GM19193 (cell line): ENCODE data around the gene SYF2.

Experiments used
- POLR2A ChIP-seq: IDR thresholded peaks from 4 replicates; pipeline ENCODE4 v1.6.1; 2011; ENCODE audit not compliant: insufficient read depth, insufficient read length; ENCODE audit errors: extremely low read depth

SYF2 gene

DNA sequence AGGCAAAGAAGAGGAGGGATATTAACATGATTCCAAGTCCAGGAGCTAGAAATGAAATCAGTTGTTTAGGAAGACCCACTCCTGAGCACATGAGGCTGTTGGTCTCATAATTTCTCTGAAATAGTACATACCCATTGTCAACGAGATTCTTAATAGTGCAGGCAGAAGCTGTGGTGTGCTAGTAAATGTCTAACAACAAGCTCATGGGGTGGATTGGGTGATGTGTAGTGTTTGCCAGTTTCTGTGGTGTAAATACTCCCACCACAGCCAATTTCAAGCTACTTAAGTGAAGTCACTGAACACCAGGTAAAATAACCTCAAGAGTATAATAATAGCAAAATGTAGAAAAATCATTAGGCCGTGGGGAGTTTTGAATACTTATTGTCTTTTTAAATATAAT is 42.0 kb downstream of the SYF2 start:
- TF ChIP-seq POLR2A = no peak

DNA sequence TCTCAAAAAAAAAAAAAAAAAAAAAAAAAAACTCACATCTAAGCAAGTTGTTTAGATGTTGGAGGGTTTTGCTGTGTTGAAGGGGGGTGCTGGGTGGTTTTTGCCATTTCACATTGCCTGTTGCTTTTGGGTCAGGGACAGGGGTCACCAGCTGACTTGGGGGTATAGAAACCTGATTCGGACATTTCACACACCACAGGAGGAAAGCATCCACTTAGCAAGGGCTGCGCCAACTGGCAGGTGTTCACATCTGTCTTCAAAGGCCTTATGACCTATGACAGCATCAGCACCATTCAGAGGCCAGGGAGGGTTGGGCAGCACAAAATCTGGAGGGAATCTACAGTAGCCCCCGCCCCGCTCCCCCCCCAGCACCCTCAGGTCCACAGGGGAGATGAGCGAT is 45.2 kb downstream of the SYF2 start:
- TF ChIP-seq POLR2A = no peak

DNA sequence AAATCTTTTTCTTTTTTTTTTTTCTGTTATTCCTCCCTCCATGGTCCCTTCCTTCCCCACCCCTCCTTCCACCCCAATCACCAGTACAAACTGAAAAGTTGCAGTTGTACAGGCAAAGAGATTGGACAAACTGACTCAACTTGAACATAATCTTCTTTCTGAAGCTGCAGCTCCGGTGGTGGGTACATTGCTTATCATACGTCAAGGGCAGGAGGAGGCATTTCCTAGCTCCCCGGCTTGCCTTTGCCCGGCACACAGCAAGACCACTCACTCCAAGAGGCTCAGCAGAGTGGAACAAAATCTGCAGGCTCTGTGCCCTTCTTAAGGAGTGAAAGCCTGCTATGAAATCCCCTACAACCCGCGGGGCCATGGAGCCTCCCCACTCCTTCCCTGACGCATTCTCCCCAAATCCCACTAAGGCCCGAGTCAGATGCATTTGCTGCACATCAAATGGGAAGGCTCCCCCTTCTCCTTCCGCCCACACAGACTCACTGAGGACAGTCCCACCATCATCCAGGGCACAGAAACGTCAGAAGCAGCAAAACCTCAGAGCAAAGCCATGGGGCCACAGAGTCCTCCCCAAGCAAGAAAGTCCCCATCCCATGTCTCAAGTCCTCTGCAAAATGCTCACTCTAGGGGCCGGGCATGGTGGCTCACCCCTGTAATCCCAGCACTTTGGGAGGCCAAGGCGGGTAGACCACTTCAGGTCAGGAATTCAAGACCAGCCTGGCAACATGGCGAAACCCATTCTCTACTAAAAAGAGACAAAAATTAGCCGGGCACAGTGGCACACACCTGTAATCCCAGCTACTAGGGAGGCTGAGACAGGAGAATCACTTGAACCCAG is 45.9 kb downstream of the SYF2 start:
- TF ChIP-seq POLR2A = no peak

DNA sequence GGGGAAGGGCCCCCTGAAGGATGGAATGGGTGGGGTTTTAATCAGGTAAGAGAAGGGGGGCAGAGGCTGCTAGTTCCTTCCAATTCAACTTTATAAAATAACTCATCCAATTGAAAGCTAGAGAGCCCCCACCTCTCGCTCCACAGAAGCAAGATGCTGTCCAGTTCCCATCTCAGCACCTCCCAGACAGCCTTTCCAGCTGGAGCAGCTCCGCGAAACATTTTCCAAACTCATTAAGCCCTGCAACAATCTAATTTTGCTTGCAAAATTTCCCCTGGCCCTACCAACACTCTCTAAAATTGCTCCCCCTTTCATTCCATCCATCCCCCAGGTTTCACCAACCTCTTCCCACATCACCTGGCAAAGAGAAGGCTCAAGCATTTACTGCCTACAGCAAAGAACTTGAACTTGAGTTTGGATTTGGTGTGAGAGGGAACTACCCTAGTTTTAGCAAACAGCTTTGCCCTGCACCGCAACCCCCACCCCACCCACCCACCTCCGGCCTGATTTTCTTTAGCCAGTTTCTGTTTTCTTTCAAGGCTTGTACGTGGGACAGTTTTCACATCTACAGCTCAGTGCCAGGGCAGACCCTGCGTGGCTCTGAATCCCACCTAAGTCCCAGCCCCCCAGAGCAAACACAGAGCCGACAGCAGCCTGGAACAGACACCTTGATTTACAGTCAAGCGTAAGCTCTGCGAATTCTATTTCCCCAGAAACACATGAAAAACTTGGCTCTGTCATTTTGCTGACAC is 46.7 kb downstream of the SYF2 start:
- TF ChIP-seq POLR2A = no peak

DNA sequence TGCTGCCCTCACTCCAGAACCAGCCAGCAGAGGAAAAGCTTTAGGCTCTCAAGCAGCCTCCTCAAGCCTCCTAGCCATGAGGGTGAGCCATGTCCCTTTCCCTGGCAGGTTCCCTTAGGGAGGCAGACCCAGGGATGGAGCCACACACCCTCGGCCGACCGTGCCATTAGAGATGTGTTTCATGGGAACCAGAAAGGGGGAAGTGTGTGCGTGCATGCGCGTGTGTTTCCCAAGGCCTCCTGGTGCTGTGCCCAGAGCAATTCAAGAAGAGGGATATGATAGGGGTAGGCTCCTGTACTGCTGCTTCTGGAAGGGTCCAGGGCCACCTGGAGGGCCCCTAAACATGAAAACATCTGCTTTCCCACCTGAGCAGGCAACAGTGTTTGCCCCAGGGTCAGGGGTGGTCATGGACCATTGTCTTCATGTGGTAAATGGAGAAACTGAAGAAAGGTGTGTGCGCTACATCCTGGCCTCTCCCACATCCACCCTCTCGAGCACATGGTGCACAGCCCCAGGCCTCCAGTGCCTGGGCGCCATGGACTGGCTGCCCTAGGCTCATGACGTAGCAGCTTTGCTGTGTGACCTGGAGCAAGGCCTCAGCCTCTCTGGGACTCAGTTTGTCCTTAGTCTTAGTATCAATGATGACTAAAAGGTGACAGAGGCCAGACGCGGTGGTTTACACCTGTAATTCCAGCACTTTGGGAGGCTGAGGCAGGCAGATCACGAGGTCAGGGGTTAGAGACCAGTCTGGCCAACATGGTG is 48.1 kb downstream of the SYF2 start:
- no peak for TF ChIP-seq POLR2A

DNA sequence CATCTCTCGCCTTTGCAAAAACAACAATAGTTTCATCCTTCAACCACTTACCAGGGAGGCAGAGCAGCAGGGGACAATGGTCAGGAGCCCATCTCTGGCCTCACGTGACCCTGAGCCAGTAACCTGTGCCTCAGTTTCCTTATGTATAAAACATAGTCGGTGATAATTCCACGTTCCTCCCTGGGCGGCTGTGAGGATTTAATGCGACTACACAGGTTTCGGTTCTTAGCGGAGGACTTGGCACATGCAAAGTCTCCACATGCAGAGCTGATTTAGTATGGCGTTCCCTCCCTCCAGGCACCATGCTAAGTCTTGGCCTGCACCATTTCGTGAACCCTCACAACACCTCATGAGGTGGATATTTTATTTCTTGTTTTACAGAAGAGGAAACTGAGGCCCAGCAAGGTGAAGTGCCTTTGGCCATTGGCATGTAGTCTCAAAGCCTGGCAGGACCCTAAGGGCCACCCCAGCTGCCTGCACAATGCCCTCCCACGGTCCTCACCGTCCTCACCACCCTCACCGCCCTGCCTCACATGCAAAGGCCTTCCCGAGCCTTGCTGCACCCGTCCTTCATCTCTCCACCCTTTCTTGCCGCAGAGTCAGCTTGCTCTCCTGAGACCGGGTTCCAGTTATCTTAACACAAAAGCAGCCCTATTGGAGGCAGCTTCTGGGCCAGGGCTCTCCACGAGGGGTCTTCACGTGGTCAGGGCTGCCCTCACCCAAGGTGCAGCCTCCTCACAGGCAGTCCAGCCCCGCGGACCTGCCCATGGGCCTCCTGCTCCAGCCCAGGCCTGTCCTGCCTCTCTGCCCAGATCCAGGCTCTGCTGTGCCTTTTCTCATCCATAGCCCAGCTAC is 48.9 kb downstream of the SYF2 start:
- TF ChIP-seq POLR2A = no peak

DNA sequence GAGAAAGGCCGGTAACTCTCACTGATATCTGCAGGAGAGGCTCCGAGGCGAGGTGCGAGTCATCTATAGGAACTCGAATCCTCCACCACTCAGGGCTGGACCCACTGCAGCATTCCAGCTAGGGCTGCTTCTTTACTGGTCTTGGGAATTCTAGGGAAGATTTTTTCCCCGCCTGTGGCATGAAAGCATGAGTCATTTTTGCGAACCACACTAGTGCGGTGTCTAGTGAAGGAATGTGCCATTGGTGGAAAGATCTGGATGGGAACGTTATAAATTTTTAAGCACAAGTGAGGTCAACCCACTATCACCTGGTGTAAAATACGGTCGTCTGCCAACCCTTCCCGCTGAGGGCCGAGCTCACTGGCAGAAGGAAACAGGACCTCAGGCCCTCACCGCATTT is 49.7 kb downstream of the SYF2 start:
- TF ChIP-seq POLR2A = no peak

DNA sequence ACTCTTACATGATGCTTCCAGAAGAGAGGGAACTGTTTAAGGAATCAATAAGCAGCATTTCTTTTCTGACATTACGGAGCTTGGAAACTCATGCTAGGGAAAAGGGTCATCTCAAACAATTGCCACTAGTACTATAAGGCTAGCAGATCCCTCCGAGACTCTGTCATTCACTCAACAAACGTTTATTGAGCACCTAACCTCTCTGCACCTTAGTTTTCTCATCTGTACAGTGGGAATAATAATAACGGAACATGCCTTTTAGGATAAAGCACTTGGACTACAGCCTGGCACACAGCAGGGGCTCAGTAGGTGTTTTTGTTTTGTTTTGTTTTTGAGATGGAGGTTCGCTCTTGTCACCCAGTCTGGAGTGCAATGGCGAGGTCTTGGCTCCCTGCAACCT is 51.3 kb downstream of the SYF2 start:
- TF ChIP-seq POLR2A = no peak

DNA sequence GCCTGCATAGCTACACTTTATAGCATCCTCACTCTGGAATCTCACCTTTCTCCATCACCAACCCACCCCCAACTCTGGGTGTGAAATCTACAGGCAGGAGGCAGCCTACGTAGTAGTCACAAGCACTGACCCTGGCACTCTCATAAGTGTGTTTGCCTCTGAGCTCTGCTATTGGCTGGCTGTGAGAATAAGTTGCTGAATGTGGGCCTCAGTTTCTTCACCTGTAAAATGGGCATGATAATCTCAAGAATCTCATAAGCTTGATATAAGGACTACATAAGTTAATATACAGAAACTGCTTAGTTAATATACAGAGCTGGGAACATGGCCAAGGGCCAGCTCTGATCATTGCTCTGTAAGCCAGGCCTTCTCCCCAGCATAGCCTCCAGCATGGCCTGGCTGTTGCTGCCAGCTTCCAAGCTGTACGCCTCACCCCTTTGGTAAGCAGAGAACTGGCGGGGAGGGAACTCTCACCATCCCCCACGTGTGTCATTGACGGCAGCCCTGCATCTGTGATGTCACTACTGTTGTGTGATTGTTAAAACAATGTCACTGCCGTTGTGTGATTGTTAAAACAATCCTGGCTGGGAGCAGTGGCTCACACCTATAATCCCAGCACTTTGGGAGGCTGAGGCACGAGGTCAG is 53.3 kb downstream of the SYF2 start:
- TF ChIP-seq POLR2A = no peak

DNA sequence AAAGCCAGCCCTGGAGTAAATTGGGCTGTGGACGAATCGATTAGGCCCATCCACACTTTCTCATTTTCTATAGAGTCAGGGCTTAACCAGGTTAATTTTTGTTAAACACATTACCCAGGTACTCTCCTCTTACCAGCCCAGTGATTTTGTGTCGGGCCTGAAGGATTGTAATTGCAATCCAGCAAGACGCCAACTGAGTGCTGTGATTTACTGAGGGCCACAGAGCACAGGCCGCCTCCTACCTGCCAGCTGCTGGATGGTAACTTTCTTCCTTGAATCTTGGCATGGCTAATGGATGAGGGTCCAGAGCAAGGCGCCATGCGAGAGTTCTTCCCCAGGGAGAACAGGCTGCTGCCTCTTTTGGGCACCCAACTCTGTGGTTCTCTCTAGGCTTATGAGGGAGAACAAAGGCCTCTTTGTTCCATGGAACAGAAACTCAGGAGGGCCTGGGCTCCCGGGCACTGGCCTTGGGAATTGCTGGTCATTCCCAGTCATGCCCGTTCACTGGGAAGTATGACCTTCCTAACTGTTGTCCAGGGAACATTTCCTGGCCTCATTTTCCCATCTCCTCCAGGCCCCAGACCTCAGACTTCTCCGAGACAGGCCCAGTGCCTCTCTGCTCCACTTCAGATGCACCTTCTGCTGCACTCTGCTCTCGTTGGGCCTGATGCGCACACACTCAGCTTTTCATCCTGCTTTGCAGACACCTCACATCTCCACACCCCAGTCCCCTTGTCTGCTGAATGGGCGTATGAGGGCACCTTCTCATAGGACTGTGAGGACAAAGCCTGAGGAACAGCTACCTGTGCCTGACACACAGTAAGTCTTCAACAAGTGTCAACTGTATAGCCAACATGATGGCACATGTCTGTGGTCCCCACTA is 57.3 kb downstream of the SYF2 start:
- TF ChIP-seq POLR2A = no peak

DNA sequence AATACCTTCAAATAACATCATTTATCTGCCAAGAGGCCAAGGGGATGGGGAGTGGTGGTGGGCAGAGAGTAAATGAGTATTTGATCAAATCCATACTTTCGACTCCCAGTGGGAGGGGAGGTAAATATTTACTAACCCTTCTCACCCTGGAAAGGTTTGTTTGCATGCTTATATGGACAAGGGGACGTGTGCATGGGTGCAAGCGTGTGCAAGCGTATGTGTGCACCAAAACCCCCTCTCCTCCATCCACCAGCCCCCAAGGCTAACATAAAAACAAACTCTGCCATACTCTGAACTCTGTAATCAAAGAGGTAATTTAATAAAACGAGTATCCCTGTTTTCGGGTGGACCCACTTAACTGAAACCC is 58.0 kb downstream of the SYF2 start:
- TF ChIP-seq POLR2A = no peak

DNA sequence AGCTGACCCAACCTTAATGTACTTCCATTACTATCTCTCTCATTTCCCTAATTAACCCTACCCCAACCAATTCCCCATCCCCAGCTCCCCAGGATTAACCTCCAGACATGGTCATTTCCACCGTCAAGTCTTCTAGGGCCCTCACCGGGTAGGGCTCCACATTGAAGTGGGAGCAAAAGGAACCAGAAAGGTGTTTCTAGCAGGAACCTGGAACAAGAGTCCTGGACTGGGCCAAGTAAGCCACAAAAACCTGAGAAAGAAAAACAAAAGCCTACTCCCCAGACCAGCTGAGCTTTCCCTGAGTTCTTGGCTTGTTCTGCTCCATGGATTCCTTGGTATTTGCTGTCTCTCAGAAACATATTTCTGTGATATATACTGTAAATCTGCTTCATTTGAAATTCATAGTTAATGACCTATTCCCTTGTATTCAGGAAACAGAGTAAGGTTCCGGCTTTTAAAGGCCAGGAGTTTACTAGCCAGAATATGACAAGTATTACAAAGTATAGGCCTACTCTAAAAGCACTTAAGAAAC is 58.4 kb downstream of the SYF2 start:
- no peak for TF ChIP-seq POLR2A
